Stimulated activated CD8-positive, alpha-beta memory T cell treated with anti-CD3 and anti-CD28 coated beads, Interleukin-2, amount 100 ng/mL, for 48 hours (primary cell): ENCODE data around the gene ZNF740.
"Not testable (repeated sequence)": the region's sequence is repeated elsewhere in the genome, so short reads cannot be mapped to it uniquely, and the experiment has no call there.

Experiments
- DNase-seq, 2 donors: peaks; one replicate each; pipeline ENCODE4 v3.0.0-alpha.2; 2020; ENCODE audit warnings: low read depth in 2 of 2

Gene ZNF740

GRCh38 chr12:53180220-53180930 lies at the start of gene ZNF740, which contains the start of gene CSAD:
Gene ZNF740, plus strand, starts transcription at chr12:53180722. Its CDS starts 1,262 bp downstream, at chr12:53181984.
Gene CSAD, minus strand, starts transcription at chr12:53180925. Its CDS starts 7,455 bp downstream, at chr12:53173470.
- DNase-seq: peak; percentile 98

GRCh38 chr12:53131844-53132243 lies 48.7 kb upstream of the ZNF740 start:
- no peak for DNase-seq

DNA sequence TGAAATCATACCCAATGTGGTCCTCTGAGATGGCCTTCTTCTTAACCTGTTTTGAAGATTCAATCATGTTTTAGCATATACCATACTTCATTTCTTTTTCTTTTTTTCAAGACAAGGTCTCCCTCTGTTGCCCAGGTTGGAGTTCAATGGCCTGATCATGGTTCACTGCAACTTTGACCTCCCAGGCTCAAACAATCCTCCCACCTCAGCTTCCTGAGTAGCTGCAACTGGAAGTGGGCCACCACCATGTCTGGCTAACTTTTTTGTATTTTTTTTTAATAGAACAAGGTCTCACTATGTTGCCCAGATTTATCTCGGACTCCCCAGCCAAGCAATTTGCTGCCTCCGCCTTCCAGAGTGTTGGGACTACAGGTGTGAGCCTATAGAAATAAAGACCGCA lies 46.8 kb upstream of the ZNF740 start:
- DNase-seq: no peak

DNA sequence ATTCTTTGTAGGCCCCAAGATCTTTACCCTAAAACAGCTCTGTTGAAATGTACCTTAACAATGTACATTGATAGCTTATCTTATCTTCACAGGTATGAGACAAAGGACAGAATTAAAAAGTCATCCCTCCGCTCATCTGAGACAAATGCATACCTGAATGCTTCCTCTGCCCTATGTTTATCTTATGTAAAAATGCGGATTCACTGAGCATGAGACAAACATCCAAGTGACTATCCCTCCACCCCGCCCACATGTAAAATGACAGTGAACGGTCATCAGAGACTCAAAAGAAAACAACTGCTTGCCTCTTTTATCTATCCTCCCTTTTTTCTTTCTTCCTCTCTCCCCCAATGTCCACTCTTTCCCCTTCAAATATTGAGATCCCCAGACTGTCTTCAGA lies 37.2 kb upstream of the ZNF740 start:
- no peak for DNase-seq

DNA sequence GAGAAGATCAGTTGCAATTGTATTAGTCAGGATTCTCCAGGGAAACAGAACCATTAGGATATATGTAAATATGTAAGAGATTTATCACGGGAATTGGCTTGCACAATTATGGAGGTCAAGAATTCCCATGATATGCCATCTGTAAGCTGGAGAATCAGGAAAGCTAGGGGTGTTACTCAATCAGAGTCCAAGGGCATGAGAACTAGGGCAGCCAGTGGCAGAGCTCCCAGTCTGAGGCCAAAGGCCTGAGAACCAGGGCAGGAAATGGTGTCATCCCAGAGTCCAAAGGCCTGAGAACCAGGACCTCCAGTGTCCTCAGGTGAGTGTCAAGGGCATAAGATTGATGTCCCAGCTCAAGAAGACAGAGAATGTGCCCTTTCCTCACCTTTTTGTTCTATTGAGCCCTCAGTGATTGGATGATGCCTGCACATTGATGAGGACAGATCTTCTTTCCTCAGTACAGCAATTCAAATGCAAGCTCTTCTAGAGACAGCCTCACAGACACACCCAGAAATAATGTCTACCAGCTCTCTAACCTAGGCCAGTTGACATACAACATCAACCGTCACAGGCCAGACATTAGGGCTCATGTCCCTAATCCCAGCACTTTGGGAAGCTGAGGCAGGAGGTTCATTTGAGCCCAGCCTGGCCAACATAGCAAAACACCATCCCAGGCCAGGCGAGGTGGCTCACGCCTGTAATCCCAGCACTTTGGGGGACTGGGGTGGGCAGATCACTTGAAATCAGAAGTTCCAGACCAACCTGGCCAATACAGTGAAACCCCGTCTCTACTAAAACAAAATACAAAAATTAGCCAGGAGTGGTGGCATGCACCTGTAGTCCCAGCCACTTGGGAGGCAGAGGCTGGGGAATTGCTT lies 34.9 kb upstream of the ZNF740 start:
- DNase-seq: no peak

GRCh38 chr12:53147181-53147580 lies 33.3 kb upstream of the ZNF740 start:
- no peak for DNase-seq

GRCh38 chr12:53147653-53148052 lies 32.9 kb upstream of the ZNF740 start:
- DNase-seq: no peak

DNA sequence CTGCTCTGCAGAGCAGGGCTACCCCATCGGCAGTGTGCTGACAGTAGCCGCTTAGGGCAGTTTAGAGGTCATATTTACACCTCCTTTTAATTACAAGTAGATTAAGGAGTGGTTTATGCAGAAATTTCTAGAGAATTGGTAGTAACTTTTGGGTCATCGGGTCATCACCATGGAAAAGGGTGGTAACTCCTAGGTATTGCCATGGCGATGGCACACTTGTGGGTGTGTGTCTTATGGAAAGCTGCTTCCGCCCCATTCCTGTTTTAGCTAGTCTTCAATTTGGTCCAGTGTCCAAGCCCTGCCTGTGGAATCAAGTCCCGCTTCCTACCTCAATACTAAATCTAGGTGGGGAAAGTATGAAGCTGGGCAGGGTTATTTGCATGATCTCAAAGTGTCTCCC lies 29.5 kb upstream of the ZNF740 start:
- no peak for DNase-seq

GRCh38 chr12:53152390-53152789 lies 28.1 kb upstream of the ZNF740 start:
- no peak for DNase-seq

DNA sequence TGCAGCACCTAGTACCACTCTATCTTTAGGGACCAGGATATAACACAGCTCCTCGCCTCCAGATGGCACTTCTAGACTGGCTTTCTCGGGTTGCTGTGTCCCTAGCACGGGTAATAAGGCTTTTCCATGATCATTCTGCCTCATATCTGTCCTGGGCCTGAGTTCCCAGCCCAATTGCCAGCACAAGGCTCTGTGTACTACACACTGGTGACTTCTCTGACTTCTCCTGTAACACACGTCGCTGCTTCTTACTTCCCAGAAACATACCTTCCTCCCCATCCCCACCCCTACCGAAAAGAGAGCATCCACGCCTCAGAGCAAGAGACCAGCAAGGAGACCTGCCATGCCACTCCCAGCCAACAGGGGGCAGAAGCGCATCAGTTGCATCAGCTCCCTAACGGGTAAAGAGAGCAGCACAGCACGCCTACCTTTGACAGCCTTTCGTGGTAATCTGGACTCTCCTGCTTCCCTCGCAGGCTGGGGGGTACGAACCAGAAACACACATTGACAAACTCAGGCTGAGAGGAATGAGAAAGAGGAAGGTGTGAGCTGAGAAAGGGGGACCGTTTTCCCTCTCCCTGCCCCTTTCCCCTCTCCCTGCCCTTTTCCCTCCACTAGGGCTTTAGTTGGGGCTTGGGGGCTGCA lies 21.2 kb upstream of the ZNF740 start:
- DNase-seq: peak; percentile 77 to 87

DNA sequence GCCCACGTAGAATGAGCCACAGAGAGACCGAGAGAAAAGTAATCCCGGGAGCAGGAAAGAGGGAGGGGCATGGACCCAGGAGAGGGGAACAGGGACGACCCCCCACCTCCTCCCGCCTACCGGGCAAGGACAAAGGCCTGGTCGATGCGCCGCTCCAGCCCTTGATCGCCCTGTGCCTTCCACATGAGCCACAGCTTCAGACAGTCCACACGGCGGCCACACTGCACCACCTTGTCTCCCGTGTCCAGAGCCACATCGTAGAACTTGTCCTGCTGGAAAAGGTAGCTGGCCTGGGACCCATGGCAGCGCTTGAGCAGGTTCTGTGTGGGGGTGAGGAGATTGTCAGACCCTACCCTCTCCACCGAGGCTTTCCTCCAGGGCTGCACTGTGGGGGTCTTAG lies 20.5 kb upstream of the ZNF740 start:
- no peak for DNase-seq

DNA sequence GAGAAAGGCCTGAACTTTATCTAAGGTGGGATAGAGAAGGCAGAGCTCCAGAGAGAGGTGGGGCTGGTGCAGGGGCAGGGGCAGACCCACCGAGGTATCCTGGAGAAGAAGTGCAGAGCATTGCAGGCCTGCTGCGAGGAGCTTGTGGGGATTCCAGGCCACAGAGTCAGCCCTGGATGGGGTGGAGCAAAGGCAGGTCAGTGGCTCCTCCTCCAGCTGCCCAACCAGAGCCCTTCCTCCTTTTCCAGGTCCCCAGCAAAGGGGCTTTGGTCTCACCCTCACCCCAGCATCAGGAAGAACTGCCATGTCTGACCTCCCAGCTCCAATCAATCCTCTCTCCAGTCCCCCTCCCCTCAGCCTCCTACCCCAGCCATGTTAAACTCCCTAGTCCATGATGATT lies 19.8 kb upstream of the ZNF740 start:
- DNase-seq: no peak

DNA sequence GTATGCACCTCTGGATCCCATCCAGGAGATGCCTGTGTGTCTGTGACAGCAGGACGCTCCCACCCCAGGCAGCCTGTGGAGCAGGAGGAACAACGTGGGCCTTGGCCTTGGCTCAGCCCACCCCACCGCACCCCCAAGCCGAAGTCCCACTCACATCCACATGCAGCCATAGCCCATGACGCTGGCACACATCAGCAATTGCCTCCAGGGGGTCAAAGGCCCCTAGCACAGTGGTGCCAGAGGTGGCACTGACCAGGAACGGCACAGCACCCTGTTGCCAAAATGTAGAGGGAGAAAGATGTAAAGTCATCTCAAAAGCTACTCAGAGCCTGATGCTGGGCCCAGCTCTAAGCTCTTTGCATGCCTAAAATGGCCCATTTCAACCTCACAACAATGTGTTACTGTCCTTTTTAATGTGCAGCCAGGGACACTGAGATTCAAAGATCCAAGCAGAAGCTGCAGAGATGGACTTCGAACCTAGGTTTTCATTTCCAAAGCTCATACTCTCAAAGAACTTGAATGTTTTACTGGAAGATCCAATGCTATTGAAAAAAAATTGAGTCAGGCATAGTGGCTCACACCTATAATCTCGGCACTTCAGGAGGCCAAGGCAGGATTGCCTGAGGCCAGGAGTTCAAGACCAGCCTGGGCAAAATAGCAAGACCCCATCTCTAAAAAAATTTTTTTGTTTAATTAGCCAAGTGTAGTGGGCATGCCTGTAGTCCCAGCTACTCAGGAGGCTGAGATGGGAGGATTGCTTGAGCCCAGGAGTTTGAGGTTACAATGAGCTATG lies 19.2 kb upstream of the ZNF740 start:
- no peak for DNase-seq

- DNase-seq: not testable (repeated sequence)
These were observed 17.5 kb upstream of the ZNF740 start for GRCh38 chr12:53163008-53163407.

- DNase-seq: no peak
These were observed 13.7 kb upstream of the ZNF740 start for GRCh38 chr12:53166837-53167236.

- no peak for DNase-seq
These were observed 10.9 kb upstream of the ZNF740 start for GRCh38 chr12:53169644-53170043.

GRCh38 chr12:53170215-53170614 lies 10.3 kb upstream of the ZNF740 start:
- DNase-seq: no peak

DNA sequence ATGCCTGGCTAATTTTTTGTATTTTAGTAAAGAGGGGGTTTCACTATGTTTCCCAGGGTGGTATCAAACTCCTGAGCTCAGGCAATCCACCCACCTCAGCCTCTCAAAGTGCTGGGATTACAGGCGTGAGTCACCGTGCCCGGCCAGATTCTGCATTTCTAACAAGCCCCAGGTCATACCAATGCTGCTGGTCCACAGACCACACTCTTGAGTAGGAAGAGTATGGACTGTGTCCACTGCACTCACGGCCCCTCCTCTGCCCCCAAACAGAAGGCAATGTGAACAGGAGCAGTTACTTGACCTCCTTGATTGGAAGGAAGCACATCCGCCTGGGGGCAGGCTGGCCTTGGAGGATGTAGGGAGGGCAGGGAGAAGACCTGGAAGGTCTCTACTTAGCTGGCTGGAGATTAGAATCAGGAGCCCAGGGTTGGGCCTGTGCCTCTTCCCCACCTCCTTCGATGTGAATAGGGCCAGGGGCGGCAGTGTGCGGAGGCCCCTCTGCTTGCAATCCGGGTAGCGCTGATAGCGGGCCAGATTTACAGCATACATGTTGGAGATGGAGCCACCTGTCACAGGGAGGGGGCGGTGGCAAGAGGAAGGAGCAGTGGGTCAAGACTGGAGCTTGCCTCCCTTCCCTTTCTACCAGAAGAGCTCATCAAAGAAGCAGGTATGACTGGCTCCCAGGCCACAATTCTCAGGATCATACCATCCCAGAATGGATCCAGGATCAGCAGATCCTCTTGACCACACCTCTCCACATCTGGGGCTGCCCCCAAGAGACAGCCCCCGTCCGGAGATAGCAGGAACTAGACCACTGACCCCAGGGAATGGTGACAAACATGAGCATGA lies 9.4 kb upstream of the ZNF740 start:
- DNase-seq: no peak

DNA sequence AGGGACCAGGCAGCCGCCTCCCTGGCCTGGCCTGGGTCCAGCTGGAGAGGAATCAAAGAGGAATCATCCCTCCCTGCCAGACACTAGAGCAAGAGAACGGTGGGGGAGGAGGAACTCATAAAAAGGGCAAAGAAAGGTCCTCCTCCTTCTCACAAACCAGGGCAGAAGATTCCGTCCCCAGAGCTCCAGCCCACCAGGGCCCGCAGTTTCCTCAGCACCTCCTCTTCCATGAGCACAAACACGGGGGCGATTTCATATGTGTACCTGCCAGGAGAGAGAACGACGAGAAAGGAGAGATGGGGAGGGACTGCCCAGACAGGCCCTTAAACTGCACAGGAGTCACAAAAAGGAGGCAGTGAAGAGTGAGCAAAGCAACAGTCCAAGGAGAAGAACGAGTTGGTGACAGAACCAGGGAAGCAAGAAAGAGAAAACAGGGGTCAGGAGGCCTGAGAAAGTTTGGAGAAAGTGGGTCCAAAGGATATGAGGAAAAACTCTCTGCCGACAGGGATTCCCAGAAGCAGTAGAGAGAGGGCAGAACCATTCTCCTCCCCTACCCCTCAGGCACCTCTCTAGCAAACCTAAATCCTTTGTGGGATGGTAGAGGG lies 8.7 kb upstream of the ZNF740 start:
- DNase-seq: no peak

- no peak for DNase-seq
These were observed 8.2 kb upstream of the ZNF740 start for GRCh38 chr12:53172352-53172751.
